Stimulated activated CD4-positive, alpha-beta T cell treated with anti-CD3 and anti-CD28 coated beads, Interleukin-12 subunit alpha, Interleukin-12 subunit beta, amount 100 ng/mL, for 24 hours (primary cell): Measurements from ENCODE around the gene TPI1.
A peak's percentile ranks its signal among the peaks of the same experiment; 100 is the strongest.

ENCODE experiments used
- DNase-seq, 2 experiments: peaks; one replicate each; pipeline ENCODE4 v3.0.0-alpha.2; 2020; ENCODE audit warnings: low read depth in 2 of 2

The TPI1 gene

DNA sequence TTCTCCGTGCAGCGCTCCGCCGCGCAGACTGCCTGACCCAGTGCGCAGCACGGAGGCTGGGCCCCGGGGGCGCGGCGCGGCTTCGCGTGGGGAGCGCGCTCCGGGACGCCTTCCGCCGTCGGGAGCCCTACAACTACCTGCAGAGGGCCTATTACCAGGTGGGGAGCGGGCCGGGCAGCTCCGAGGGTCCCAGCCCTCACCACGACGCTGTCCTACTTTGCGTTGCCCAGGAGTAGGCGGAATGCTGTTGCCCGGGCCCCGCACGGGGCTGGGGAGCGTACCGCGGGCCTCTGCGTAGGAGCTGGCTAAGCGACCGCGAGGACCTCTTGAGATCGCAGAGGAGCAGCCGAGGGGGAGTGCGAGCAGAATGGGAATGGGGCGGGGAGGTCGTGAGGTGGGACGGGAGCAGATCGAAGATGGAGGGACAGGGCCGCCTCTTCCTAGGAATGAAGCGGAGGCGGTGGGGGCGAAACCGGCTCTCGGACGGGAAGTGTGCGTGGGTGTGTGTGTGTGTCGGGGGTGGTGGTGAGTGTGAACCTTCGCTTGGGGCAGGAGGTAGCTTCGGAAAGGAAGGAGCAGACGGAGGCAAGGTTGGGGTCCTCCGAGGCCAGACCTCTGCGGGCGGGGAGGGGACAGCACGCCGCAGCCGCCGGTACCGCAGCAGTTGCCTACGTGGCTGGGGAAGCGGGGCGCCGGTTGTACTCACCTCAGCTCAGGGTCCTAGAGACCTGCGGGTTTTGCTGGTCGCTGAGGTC lies 38.4 kb upstream of the TPI1 start:
- DNase-seq, result peak in 1 of 2 experiments; percentile 18

GRCh38 chr12:6829536-6830220 lies 37.7 kb upstream of the TPI1 start:
- no peak for DNase-seq

DNA sequence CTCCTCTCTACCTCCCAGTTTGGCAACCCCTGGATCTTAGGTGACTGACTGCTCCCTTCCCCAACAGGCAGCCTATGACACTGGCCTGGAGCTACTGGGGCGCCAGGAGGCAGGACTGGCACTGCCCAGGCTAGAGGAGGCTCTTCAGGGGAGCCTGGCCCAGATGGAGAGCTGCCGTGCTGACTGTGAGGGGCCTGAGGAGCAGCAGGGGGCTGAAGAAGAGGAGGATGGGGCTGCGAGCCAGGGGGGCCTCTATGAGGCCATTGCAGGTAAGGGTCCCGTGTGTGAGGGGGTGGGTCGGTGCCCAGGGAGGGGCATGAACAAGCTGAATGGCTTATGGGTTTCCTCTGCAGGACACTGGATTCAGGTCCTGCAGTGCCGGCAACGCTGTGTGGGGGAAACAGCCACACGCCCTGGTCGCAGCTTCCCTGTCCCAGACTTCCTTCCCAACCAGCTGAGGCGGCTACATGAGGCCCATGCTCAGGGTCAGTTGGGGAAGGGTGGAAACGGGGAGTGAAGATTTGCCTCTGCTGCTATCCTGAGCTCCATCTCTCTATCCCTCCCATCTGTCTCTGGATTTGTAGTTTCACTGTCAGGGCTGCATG lies 36.9 kb upstream of the TPI1 start:
- DNase-seq, result no peak

DNA sequence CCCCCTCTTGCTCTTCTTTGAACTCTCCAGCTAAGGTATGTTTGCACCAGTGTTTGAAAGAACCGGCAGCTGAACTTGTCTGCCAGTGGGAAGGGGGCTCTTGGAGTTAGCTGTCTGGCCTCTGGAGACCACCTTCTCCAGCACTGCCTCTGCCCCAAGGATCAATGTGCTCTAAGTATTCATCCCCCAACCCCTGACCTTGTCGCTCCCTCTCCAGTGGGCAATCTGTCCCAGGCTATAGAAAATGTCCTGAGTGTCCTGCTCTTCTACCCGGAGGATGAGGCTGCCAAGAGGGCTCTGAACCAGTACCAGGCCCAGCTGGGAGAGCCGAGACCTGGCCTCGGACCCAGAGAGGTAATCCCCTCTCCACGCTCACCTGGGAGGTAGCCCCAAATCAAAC lies 36.3 kb upstream of the TPI1 start:
- DNase-seq, result no peak

GRCh38 chr12:6831450-6831995 lies 35.8 kb upstream of the TPI1 start:
- DNase-seq, result no peak

GRCh38 chr12:6832125-6832524 lies 35.2 kb upstream of the TPI1 start:
- DNase-seq, result no peak

DNA sequence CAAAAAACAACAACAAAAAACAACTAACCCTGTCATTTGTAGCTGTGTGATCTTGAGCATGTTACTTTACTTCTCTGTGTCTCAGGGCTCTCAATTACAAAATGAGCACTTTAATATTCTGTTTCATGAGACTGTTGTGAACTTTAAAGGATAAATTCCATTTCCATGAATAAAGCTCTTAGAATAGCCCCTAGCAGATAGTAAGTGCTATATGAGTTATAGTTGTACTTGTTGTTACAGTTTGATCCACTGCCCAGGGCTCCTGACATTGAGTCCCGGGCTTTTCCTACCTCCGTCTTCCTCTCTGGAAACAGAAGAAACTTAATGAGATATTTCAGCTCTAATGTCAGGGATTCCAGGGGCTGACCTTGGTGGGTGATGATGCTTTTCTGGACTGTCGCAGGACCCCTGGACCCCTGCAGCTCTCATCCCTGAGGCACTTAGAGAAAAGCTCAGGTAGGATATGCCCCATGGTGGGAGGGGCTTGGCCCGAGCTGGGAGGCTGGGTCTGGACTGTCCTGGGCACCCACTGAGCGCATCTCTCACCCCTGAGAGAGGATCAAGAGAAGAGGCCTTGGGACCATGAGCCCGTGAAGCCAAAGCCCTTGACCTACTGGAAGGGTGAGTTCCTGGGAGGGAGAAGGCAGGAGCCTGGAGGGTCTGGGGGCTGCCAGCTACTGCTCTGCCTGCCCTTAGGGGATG lies 34.0 kb upstream of the TPI1 start:
- no peak for DNase-seq

DNA sequence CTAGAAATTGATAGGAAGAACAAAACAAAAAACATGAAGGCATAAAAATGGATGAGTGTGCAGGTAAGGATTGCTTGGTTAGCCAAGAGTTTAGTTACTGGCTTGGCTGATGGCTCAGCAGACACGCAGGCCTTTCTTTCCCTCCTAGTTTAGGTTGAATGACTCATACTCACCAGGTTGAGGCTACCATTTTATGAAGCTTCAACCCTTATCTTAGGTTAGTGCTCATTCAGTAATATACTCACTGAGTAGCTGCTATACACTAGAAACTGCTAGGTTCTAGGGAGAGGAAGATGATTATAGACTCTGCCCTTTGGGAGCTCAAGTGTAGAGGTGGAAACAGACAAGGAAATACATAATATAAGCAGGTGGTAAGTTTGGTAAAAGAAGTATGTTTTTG lies 33.1 kb upstream of the TPI1 start:
- no peak for DNase-seq

DNA sequence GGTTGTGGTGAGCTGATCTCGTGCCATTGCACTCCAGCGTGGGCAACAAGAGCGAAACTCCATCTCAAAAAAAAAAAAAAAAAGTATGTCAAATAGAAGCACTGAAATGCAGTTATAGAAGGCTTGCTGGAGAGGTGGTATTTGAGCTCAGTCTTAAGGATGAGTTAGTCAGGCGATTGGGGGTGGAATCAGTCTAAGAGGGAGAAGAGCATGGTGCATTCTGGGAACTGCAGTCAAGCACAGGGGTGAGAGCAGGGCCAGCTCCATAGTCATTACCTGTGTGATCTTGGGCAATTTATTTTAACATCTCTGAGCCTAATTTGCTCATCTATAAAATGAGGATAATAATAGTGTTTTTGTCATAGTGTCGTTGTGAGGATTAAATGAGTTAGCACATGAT lies 32.5 kb upstream of the TPI1 start:
- no peak for DNase-seq

GRCh38 chr12:6836851-6837250 lies 30.5 kb upstream of the TPI1 start:
- no peak for DNase-seq

DNA sequence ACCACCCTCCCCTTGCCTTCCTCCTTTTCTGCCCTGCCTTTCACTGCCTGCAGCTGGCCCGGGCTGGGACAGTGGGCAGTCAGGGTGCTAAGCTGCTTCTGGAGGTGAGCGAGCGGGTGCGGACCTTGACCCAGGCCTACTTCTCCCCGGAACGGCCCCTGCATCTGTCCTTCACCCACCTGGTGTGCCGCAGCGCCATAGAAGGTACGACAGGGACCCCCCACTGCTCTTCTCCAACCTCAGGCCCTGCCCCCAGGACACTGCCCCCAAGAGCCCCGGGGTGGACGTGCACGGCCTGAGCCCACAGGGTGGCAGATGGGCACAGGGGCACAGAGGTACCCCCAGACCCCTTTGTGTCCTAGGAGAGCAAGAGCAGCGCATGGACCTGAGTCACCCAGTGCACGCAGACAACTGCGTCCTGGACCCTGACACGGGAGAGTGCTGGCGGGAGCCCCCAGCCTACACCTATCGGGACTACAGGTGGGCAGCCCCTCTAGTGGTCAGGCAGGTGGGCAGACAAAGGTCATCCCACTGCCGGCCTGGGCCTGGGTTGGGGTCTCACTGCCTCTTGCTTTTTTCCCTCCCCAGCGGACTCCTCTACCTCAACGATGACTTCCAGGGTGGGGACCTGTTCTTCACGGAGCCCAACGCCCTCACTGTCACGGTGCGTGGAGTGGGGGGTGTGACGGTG lies 29.8 kb upstream of the TPI1 start:
- DNase-seq, result no peak

GRCh38 chr12:6838854-6839253 lies 28.5 kb upstream of the TPI1 start:
- DNase-seq, result no peak

GRCh38 chr12:6839482-6840201 lies 27.7 kb upstream of the TPI1 start:
- no peak for DNase-seq

DNA sequence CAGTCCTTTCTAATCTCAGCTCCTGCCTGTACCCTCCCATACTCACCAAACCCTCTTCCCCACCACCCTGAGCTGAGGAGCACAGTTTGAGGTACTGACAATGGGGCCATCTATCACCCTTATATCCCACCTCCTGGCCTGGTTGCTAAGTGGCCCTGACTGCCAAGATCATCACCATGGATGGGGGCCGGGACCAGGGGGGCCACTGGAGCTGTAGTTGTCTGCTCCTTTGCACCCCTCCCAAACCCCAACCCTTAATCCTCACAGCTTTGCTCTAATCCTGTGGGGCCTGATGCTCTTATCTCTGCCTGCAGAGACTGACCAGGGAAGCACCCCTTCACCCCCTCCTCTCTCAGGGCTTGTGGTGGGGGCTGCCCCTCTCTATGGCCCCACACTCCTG lies 27.0 kb upstream of the TPI1 start:
- no peak for DNase-seq

DNA sequence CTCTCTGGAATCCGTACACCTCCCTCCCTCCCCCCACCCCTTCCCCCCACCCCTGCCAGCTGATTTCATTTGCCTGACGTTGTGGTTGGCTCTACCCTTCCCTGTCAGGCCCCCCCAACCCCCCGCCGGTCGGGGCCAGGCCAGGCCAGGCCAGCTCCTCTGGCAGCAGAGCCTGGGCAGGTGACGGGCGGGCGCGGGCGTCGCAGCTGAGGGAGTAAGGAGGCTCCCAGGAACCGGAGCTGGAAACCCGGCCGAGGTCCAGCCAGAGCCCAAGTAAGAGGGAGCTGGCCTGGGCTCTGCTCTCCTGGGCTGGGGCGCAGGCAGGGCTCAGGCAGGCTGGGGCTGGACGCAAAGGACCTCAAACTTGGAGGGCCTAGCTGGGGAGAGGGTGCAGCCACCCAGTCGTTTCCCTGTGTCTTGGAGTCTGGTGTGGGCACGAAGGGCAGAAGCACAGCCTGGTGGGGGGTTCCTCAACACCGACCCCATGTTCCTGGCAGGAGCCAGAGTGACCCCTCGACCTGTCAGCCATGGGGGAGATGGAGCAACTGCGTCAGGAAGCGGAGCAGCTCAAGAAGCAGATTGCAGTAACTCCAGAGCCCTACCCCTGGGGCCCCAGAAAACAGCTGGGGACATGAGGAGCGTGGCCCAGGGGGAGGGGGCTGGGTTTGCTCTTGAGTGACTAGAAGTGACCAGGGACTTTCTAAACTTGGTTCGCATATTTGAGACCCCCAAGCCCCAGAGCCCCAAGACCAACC lies 26.4 kb upstream of the TPI1 start, which contains the start of gene GNB3:
TSS of gene GNB3 (plus strand) at position 165 of the 755 bp plus-strand sequence. CDS start at position 528, 363 bp downstream.
- no peak for DNase-seq

DNA sequence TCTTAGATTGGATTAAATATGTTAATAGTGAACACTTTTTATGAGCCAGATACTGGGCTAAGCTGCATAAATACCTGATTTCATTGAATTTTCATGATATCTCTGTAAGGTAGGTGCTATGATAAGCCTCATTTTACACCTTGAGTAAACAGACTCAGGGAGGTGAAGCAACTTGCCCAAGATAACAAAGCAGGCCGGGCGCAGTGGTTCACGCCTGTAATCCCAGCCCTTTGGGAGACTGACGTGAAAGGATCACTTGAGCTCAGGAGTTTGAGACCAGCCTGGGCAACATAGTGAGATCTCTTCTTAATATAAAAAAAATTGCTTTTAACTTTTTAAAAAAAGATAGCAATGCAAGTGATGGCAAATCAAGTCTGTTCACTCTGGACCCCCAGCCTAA lies 25.3 kb upstream of the TPI1 start:
- DNase-seq, result no peak

DNA sequence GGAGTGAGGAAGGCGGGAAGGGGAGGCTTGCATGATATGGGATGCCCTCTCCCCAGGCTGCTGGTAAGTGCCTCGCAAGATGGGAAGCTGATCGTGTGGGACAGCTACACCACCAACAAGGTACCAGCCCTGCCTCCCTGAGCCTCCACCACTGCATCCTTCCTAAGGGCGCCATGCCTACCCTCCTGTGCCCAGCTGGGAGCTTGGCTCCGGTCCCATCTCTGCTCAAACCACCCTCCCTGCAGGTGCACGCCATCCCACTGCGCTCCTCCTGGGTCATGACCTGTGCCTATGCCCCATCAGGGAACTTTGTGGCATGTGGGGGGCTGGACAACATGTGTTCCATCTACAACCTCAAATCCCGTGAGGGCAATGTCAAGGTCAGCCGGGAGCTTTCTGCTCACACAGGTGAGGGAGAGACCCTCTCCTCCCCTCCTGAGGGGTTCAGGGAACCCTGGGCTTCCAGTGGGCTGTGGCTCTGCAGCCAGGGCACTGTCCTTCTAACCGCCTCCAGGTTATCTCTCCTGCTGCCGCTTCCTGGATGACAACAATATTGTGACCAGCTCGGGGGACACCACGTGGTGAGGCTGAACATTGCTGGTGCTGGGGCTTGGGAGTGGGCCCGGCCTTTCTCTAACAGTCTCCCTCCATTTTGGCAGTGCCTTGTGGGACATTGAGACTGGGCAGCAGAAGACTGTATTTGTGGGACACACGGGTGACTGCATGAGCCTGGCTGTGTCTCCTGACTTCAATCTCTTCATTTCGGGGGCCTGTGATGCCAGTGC lies 24.0 kb upstream of the TPI1 start:
- no peak for DNase-seq

DNA sequence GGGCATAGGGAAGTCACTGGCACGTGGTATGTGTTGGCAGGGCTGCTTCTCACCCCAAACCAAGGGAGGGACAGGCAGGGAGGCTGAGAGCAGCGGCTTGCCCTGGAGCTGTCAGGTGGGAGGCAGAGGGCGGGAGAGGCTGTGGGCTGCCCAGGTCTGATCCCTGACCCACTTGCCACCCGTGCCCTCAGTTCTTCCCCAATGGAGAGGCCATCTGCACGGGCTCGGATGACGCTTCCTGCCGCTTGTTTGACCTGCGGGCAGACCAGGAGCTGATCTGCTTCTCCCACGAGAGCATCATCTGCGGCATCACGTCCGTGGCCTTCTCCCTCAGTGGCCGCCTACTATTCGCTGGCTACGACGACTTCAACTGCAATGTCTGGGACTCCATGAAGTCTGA lies 21.9 kb upstream of the TPI1 start:
- no peak for DNase-seq

DNA sequence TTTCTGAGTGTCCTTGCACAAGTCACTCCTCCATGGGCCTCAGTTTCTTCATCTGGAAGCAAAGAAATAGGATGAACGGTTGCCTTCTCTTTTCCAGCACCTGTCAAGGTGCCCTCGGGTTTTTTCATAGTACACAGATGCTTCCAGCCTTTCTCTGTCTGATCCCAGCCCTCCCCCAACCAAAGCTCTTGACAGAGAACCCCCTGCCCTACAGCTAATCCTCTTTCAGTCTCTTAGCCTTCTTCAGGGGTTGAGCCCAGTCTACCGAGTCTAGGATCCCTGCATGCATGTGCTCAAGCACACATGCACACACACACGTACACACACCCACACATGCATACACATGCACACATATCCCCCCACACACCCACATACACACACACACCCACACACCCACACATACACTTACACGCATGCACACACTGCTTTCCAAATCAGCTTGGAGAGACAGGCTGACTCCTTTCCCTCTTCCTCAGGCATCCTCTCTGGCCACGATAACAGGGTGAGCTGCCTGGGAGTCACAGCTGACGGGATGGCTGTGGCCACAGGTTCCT lies 20.9 kb upstream of the TPI1 start:
- DNase-seq, result no peak
